Activated gamma-delta T cell treated with anti-CD3 and anti-CD28 coated beads, Interleukin-2, amount 50 U/mL, for 16 hours (primary cell): ENCODE data around the gene CCDC18.
"Not testable (repeated sequence)": the region's sequence is repeated elsewhere in the genome, so short reads cannot be mapped to it uniquely, and the experiment has no call there.

Experiments
- DNase-seq: peaks from one replicate; pipeline ENCODE4 v3.0.0-alpha.2; 2020; ENCODE audit warnings: low read depth

CCDC18 gene, protein sequence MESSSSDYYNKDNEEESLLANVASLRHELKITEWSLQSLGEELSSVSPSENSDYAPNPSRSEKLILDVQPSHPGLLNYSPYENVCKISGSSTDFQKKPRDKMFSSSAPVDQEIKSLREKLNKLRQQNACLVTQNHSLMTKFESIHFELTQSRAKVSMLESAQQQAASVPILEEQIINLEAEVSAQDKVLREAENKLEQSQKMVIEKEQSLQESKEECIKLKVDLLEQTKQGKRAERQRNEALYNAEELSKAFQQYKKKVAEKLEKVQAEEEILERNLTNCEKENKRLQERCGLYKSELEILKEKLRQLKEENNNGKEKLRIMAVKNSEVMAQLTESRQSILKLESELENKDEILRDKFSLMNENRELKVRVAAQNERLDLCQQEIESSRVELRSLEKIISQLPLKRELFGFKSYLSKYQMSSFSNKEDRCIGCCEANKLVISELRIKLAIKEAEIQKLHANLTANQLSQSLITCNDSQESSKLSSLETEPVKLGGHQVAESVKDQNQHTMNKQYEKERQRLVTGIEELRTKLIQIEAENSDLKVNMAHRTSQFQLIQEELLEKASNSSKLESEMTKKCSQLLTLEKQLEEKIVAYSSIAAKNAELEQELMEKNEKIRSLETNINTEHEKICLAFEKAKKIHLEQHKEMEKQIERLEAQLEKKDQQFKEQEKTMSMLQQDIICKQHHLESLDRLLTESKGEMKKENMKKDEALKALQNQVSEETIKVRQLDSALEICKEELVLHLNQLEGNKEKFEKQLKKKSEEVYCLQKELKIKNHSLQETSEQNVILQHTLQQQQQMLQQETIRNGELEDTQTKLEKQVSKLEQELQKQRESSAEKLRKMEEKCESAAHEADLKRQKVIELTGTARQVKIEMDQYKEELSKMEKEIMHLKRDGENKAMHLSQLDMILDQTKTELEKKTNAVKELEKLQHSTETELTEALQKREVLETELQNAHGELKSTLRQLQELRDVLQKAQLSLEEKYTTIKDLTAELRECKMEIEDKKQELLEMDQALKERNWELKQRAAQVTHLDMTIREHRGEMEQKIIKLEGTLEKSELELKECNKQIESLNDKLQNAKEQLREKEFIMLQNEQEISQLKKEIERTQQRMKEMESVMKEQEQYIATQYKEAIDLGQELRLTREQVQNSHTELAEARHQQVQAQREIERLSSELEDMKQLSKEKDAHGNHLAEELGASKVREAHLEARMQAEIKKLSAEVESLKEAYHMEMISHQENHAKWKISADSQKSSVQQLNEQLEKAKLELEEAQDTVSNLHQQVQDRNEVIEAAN (N-terminal part only)

DNA sequence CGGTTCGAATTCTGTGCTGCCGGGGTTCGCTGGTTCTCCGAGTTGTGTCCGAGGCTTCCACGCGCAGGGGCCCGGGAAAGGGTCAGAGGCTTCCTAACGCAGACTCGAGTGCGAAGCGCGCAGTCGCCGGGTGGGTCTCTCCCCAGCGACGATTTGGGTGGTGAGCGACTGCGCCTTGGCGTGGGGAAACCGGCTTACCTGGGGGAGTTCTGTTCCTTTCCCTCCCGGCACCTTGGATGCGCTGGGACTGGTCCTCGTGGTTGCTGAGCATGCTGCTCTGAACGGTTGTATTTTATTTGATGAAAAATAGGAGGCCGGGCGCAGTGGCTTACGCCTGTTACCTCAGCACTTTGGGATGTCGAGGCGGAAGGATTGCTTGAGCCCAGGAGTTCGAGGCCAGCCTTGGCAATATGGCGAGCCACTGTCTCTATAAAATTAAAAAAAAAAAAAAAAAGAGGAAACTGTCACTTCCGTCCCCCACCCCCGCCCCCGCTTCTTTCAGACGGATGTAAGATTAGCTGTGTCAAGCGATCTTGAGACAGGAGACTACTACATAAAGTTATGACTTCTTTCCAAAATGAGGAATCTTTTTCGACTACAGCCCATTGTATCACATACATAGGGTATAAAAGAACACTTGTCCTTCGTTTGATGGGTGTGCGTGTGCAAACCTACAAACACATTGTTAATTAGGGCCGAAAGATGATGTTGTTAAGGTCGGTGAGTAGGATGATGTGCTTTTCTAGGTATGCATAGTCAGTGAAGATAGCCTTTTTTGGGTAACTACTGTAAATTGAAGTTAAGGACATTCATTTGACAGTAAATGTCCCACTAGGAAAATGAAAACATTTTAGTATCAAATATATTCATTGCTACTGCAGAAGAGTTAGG, at the start of gene CCDC18:
TSS of gene CCDC18 (plus strand) at position 2 of the 891 bp plus-strand sequence. CDS start 2,638 bp downstream, outside the sequence.
- DNase-seq, result peak; percentile 29

DNA sequence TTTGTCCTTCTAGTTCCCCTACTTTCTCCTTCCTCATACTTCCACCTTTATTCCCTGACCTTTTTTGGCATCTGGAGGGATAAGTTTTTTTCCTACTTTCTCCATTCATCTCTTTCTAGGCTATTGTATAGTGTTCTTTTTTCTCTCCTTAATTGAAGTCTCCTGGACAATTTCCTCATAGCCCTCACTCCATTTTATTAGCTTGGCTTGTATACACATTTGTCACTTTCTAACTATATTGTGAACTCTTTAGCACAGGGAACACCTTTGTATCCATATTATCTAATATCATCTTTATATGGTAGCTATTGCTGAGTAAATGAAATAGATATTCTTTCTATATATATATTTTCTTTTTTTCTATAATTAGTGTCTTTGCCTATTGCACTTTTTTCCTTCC, 47.9 kb upstream of the CCDC18 start:
- DNase-seq, result no peak

DNA sequence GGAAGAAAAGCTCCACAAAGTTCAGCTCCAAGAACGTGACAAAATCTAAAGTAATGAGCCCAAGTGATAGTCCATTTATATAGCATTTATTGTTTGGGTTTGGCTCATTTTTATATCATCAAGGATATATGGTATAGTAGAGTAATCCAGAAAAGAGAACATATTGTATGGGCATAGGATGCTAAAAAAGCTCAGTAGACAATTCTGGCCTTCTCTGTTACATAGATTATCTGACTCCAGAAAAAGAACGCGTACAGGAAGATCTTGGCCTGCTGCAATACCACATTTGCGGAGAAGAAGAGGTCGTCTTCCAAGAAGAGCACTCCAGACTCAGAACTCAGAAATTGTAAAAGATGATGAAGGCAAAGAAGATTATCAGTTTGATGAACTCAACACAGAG, 44.1 kb upstream of the CCDC18 start:
- no peak for DNase-seq

DNA sequence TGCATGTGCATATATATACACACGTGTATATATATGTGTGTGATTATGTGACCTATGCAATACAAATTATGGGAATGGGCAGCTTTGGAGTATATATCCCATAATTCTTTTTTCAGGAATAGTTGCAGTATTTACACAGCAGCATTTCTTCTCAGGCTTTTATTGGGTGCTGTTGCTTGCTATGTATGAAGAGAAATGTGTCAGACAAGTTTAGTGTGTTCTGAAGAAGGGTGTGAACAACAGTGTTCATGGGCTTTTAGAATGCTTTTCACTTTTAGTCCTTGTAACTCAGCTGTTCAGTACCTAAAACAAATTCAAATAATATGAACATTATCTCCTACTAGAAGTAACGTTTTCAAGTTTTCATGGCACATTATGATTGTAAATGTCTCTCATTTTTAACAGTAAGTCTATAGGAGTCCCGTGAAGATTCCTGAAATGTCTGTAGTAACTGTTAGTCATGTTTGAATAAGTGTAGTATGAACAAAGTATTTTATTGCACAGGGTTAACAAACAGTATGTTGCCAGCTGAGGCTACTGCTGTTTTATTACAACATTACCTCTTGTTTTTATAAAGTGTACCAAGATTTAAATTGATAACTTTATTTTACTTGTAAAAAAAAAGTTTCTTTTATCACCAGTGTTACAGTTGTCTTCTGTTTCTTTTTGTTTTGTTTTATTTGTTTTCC, 42.8 kb upstream of the CCDC18 start:
- DNase-seq, result no peak

DNA sequence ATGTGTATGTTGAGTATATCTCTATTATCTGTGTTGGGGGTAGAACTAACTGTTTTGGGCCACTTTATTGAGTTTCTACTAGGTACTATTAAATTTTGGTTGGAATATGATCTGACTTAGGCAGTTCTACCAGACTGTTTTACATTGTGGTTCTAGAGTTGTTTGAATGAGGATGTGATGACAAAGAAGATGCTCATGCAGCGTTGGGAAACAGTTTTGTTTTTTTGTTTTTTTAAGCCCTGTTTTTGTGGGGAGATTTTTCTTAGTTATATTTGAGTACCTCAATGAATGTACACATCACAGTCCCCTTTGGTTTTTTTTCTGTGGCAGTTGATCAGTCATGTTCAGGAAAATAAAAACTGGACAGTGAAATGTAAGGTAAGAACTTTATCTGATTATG, 40.4 kb upstream of the CCDC18 start:
- DNase-seq, result no peak

DNA sequence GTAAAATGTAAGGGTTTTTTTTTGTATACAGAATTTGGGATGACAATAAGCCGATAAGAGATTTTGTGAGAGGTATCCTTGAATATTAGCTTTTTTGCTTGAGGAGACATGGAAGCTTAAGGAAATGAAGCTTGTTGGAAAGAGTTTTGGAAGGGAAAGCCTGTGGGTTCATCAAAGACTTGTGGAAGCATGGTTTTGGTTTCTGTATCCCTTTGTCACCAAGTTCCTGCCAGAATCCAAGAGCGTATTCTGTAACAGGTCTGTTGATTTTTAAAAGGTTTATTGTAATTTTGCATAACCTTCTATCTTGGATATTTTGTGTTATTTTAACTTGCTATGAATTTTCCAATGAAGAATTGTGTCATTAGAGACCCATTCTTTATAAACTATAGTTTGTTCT, 38.4 kb upstream of the CCDC18 start:
- no peak for DNase-seq

DNA sequence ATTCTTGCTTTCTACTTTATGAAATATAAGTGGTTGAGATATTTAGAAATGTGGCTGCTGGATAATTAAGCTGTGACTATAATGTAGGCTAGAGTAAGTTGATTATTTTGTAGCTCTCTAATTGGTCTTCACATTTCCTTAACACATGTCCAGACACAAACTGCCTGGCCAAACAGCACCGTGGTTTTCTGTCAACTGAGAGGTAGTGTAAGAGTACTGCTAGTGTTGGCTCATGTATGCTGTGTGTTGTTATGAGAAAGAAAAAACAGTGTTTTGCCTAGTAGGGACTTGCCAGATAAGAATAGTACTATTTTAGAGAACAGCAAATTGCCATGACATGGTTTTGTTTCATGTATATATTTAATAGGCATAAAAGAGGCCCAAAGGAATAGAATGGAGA, 37.4 kb upstream of the CCDC18 start:
- DNase-seq, result no peak

DNA sequence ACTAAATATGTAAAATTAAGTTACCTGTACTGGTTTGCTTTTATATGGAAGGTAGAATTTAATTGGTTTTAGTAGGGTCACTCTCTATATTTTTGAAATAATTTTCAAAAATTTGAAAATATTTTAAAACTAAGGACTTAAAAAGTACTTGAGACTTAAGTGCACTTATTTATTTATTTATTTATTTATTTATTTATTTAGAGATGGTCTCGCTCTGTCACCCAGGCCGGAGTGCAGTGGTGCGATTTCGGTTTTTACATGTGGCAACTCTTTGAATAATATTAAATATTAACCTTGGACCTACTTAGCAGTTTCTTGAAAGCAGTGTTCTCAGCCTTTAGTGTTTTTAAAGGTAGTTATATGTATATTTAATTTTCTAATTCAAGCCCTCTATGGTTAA, 36.8 kb upstream of the CCDC18 start:
- DNase-seq, result no peak

DNA sequence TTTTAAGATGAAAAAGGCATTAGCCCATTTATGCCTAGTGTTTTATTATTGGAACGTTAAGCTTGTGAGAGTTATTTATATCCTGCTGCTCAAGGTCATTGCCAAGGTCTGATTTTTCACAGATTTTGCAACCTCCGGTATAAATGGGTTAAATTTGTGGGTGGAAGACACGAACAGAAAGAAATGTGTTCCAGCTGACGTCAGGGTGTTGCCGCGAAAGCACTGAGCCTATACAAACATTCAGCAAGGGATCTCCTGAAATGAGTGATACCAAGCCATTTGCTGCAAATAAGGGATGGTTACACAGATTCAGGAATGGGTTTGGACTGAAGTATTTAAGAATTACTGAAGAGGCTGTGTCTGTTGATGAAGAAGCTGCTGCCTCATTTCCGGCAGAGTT, 32.5 kb upstream of the CCDC18 start:
- no peak for DNase-seq

DNA sequence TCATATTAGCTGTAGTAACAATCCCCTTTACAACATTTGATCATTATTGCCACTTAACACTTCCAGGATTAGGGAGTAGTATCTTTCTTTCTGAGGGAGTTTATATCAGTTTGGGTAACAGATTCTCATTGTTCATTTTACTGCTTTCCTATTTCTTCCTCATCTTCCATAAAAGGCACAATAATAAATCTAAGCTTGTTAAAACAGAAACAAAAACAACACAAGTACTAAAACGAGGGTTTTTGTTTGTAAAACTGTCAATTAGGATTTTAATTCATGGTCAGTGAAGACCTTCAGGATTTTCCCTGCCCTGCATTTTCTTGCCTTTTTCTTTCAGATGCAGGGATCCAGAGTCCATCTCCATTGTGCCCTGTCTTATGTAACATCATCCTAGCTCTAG, 29.8 kb upstream of the CCDC18 start:
- no peak for DNase-seq

DNA sequence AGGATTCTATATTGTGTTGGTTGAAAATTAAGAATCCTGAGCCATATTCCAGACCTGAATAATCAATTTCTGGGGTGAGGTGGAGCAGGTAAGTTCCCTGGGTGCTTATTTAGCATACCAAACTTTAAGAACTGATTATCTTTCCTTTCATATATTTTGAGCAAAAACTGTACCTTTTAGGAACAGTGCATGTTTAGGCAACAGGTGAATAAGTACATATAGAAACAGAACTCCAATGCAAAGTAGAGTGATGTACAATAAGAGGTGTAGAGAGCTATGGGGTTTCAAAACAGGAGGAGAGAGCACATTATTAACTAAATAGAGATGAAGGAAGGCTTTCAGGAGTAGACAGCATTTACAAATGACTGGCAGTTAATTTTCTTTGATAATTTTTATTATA, 29.1 kb upstream of the CCDC18 start:
- no peak for DNase-seq

DNA sequence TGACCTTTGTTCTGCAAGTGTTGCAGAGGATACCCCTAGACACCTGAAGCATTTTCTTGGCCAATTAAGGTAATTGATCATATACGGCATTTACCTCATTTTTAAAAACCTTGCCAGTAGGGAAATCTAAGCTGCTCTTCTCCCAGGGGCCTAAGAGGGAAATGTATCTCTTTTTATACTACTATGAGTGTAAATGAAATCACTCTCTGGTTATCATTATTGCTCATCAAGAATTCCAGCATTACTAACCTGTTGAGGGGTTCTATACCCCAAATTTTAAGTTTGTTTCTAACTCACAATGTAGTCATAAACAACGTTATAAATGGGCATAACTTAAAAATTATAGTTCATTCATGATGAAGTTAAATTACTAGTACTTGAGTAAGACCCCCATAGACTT, 27.7 kb upstream of the CCDC18 start:
- no peak for DNase-seq

DNA sequence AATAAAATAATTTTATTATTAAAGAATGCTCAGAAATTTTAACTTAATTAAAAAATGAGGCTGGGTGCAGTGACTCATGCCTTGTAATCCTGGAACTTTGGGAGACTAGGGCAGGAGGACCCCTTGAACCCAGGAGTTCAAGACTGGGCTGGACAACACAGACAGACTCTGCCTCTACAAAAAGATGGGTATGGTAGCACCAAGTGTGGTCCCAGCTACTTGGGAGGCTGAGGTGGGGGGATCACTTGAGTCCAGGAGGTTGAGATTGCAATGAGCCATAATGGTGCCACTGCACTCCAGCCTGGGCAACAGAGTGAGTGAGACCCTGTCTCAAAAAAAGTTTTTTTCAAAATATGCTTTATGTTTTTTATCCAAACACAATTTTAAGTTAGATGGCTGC, 25.6 kb upstream of the CCDC18 start:
- DNase-seq, result no peak

DNA sequence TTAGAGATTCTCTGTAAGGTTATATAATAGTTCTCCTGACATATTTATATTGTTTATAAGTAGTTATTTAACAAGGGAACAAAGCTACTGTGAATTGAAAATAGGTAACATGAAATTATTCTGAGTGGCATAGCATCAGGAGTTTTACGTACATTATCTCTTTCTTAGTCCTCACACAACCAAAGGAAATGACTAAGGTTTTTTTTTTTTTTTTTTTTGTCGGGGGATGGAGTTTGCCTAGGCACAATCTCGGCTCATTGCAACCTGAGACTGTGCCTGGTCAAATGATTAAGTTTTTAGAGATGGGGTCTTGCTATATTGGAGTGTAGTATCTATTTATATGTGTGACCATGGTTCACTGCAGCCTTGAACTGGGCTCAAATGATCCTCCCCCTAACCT, 25.2 kb upstream of the CCDC18 start:
- DNase-seq, result no peak

DNA sequence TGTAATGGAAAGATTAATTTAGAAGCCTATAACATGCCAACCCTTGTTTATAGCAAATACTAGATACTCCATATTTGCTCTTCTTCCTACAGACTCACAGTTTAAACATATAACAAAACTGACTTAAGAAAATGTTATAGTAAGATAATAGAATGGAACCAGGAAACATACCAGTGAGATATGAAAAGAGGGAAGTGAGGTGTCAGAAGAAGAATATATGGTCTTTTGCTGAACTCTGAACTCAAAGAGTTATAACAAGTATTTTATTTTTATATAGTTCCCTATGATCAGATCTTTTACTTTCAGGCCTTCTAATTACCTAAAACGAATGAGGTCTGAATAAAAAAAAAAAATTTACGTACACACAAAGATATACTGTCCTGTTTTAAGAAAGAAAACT, 21.2 kb upstream of the CCDC18 start:
- DNase-seq, result no peak

DNA sequence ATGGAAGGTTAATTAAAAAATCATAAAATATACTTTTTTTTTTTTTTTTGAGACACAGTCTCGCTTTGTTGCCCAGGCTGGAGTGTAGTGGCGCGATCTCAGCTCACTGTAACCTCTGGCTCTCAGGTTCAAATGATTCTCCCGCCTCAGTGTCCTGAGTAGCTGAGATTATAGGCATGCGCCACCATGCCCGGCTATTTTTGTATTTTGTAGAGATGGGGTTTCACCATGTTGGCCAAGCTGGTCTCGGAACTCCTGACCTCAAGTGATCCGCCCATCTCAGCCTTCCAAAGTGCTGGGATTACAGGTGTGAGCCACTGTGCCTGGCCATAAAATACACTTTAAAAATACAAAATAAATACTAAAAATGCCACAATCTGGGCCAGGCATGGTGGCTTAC, 17.2 kb upstream of the CCDC18 start:
- DNase-seq, result not testable (repeated sequence)

DNA sequence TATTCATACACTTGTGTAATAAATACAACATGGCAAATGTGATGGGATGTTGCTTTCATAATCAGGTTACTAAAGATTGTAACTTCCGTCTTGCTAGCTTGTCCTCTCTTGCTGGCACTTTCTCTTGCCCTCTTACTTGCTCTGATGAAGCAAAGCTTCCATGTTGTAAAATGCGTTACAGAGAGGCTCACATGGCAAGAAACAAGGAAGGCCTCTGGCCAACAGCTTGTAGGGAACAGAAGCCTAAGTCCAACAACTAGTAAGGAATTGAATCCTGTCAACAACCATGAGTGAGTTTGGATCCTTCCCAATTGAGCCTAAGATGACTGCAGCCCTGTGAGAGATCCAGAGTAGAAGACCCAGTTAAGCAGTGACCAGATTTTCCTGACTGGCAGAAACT, 15.7 kb upstream of the CCDC18 start:
- DNase-seq, result no peak

DNA sequence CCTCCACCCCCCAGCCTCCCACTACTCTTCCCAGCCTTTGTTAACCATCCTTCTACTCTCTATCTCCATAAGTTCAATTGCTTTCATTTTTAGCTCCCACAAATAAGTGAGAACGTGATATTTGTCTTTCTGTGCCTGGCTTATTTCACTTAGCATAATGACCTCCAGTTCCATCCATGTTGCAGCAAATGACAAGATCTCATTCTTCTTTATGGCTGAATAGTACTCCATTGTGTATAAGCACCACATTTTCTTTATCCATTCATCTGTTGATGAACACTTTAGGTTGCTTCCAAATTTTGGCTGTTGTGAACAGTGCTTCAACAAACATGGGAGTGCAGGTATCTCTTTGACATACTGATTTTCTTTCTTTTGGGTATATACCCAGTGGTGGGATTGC, 14.6 kb upstream of the CCDC18 start:
- DNase-seq, result not testable (repeated sequence)

DNA sequence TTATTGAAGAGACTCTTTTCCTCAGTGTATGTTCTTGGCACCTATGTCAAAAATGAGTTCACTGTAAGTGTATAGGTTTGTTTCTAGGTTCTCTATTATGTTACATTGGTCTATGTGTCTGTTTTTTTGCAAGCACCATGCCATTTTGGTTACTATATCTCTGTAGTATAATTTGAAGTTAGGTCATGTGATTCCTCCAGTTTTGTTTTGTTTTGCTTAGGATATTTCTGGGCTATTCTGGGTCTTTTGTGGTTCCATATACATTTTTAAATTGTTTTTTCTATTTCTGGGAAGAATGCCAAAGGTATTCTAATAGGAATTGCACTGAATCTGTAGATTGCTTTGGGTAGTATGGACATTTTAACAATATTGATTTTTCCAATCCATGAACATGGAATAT, 13.5 kb upstream of the CCDC18 start:
- no peak for DNase-seq

DNA sequence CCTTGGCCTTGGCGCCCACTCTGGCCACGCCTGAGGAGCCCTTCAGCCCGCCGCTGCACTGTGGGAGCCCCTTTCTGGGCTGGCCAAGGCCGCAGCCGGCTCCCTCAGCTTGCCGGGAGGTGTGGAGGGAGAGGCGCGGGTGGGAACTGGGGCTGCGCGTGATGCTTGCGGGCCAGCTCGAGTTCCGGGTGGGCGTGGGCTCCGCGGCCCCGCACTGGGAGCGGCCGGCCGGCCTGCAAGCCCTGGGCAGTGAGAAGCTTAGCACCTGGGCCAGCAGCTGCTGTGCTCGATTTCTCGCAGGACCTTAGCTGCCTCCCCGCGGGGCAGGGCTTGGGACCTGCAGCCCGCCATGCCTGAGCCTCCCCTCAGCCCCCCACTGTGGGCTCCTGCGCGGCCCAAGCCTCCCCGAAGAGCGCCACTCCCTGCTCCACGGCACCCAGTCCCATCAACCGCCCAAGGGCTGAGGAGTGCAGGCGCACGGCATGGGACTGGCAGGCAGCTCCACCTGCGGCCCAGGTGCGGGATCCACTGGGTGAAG, 10.3 kb upstream of the CCDC18 start:
- DNase-seq, result not testable (repeated sequence)
